GM21390 (cell line): ENCODE data around the gene FUBP3.

Source experiments
- ATAC-seq: cut with Tn5 transposase; IDR thresholded peaks from one replicate; pipeline ENCODE4 v1.9.1; 2021; ENCODE audit not compliant: unreplicated experiment

Gene FUBP3

DNA sequence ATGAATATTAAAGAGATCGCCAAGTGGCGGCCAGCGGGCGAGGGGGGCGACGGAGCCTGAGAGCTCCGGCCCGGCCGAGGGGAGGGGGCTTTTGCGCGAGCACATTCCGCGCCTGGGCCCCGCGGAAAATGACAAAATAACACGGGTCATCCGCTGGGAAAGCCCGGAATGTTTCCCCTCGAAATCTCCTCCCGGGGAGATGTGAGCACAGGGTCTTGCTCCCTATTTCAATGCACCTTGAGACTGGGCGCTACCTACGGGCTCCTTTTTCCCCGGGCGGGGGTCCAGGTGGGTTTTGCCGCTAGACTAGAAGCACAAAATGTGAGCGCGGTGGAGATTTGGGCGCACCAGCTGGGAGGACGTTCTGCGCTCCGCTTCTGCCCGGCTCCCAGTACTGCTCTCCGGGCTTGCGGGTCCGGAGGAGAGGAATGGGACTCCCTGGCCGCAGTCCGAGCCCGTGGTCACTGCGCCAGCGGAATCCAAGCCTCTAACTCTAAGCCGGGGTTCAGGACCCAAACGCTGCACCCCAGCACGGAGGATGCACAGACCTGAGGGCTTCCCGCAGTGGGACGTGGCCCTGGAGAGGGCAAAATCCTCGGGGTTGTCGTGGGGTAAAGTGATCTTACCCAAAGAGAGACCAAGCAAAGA, 82.2 kb downstream of the FUBP3 start:
- no peak for ATAC-seq

DNA sequence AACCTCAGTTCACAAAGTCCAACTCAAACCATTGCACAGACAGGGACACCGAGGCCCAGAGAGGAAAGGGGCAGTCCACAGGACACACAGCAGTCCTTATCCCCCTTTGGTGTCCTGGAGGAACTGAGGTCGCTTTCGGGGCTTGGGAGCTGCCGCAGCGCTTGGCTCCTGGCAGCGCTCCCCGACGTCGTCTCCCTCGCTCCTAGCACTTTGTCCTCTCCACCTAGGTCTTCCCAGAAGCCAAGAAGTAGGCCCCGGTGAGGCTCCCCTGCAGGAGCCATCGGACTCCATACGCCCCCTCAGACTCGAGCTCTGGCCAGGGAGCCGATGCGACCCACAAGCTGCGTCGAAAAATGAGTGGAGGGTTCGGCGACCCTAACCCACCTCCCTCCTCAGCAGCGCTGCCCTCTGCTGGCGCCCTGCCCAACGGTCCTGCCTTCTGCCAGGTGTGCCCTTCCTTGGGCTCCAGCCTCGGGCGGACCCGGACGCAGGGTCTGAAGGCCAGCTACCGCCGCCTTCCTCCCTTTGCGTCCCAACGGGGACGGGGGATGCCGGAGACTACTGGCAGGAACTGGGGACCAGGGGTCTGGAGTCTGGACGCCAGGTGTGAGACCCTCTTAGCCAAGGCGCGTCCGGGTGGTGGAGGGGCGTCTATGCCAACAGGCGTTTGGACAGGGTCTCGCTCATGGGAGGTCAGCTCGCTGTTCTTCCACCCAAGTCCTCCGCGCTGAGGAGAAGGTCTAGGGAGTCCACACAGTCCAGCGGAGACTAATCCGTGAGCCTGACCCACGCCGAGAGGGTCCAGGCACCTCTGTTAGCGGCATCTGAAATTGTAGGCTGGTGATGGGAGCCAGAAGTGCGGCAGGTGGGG, 83.0 kb downstream of the FUBP3 start:
- ATAC-seq, result no peak

DNA sequence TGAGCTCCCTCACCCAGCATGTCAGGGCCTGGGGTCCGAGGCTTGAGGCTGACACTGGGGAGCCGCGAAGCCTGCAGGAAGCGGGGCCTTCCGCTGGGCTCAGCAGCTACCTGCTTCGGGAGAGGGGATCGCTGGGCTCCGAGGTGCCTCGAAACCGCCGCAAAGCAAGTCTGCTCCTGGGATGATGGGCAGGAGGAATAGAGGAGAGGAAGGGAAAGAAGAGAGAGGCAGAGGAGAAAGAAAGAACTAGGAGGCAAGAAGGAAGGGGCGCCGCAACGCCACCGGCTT, 83.5 kb downstream of the FUBP3 start:
- ATAC-seq, result no peak

DNA sequence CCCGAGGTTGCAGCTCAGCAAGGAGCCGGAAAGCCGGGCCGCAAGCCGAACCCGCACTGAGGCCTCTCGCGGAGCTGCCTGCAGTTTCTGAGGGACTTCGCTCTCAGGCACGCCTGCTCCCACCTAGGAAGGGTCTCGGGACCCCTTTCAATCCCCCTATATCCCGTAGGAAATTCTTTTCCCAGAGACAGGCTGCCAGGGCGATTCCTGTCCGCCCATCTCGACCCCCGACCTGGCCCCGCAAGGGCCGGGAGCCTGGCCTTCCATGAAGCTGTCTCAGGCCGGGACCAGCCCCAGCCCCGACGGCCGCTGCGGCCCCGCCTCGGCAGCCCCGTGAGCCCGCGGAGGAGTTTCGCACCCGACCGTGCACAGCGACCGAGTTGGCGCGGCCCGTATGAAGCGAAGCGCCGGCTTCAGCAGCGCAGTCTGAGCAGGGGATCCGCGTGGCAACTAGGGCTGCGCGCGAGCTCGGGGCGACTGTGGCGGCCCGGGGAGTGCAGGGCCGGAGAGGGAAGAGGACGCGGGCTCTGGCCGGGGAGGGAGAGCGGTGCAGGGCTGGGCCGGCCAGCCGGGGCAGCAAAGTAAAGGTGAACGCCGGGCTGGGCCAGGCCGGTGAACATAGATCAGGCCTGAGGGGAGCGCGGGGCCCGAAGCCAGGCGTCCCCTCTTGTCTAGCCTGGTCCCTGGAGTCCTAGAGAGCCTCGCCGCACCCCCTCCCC, 84.0 kb downstream of the FUBP3 start:
- no peak for ATAC-seq

DNA sequence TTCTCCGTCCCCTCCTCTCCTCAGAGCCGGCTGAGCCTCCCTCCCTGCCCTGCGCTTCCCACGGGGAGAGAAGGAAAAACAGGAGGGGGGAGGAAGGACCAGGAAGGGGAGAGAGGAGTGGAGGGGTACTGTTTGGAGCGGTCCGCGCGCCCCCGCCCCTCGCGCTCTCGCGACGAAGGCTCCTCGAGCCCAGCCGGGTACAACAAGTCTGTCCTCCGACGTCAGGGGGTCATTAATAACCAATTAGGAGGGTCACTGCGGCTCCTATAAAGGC, 84.5 kb downstream of the FUBP3 start:
- ATAC-seq, result no peak

DNA sequence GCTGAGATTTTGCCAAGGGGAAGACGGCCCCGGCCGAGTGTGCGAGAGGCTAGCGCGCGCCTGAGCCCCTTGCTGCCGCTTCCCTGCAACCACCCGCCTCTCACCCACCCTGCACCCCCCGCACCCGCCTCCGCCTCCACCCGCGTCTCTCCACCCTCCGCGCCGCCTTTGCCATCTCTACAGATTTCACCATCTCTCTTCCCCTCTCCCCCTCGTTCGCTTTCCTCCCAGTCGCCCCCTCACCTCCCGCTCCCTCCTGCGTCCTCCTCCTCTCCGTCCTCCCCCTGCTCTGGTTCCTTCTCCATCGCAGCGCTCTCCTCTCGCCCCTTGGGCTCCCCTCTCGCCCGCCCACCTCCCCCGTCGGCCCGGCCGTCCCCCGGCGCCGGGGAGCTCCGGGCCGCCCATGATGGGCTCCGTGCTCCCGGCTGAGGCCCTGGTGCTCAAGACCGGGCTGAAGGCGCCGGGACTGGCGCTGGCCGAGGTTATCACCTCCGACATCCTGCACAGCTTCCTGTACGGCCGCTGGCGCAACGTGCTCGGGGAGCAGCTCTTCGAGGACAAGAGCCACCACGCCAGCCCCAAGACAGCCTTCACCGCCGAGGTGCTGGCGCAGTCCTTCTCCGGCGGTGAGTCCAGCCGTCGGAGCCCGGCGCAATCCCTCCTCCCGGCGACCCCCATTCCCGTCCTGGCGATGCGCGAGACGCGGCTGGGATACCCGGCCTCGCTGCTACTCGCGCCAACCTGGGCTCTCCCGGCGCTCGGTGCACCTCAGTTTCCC, 85.1 kb downstream of the FUBP3 start, which contains the start of gene PRDM12:
TSS of gene PRDM12 (plus strand) at position 344 of the 778 bp plus-strand sequence. CDS start at position 404, 60 bp downstream.
- no peak for ATAC-seq

DNA sequence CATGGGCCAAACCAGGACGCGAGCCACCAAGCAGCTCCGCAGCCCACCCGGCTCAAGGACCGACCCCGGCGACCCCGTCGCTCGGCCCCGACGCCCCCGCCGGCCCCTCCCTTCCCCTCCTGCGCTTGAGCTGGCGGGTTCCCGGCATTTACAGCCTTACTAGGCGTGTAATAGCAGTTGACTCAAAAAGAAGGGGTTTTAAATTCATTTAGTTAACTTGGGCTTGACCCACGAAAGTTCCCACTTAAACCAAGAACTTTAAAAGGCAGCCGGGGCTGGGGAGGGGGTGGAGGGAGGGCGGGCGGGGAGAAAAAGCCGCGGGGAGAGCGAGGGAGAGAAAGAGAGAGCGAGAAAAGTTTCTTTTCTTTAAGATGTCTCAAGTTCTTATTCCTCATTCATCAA, 85.7 kb downstream of the FUBP3 start:
- no peak for ATAC-seq

DNA sequence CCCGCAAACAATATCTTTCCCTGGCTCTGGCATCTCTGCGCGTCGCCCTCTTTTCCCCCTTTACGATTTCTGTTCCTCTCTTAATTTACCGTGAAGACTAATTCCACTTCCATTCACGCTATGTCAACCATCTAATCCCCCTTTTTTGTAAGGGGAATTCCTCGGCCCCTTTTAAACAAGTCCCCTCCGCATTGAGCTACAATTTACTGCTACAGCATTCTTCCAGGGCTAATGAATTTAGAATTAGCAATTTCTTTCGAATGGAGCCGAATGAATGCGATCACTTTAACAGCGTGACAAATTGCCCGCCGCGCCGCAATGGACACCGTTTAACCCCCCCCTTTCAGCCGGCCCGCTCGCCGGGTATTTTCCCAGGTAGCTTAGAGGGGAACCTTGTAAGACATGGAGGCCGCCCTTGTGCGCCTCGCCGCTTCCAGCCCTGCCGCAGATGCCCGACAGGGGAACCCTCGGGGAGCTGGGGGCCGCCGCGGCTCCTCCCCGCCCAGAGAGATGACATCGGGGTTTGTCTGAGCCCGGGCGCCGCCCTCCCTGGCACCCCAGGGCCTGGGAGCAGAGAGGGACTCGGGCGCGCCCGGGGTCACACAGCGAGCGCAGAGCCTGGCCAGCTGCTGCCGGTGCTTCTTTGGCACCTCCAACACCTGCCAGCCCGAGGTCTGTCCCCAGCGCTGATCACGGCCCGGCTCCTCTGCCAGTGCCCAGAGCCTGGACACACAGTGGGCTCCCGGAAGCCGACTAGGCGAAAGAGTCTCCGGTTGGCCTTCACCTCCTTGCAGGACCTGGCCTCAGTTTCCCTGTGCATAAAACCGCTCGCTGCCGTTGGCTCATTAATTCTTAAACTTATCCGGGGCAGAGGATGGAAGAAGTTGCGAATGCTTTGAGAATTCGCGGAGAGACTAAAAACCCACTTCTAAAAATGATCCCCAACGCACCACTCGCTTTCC, 86.3 kb downstream of the FUBP3 start:
- ATAC-seq, result no peak

DNA sequence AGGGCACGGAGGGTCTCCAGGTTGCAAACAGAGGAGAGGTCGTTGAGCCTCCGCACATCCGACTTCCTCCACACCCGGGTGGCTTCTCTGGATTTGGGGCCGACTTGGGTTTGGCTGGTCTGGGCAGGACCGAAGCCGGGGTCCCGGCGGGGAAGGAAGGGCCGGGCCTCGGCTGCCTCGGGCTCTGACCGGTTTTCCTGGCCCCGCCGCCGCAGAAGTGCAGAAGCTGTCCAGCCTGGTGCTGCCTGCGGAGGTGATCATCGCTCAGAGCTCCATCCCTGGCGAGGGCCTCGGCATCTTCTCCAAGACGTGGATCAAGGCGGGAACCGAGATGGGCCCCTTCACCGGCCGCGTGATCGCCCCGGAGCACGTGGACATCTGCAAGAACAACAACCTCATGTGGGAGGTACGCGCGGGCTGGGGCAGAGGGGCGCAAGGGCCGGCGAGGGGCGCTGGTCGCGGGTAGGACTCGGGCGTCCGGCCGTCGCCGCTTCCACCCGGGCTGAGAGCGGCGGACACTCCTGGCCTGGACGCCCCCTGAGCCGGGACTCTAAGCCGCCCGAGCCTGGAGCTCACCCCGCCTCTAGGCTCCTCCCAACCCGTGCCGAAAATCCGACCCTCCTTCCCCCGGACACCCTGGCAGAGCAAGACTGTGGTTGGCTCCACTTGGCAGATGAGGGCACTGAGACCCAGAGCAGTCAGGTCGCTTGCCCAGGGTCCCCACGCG, 87.2 kb downstream of the FUBP3 start:
- no peak for ATAC-seq

DNA sequence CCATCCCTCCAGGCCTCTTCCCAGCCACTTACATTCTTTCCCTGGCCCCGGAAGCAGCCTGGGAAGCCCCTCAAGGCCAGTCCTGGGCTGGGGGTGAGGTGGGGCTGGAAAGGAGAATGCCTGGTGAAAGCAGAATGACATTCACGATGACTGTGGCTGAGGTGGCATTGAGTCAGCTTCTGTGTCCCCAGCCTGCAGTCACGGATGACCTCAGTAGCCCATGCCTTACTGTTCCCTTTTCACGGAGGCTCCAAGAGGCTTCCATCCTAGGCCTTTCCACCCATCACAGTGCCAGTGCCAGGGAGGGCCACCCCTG, 87.7 kb downstream of the FUBP3 start:
- ATAC-seq, result no peak

DNA sequence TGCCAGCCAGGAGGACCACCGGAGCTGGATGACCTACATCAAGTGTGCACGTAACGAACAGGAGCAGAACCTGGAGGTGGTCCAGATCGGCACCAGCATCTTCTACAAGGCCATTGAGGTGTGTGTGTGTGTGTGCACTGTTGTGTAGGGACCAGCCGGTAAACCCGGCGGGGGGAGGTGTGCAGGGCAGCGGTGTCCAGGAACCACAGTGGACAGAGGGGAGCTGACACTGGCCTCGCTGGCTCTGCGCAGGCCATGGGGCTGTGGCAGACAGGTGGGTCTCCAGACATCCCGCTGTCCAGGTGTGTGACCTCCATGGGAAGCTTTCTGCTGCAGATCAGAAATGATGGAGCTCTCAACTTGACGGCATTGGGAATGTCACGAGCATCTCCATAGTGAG, 88.8 kb downstream of the FUBP3 start:
- ATAC-seq, result no peak

DNA sequence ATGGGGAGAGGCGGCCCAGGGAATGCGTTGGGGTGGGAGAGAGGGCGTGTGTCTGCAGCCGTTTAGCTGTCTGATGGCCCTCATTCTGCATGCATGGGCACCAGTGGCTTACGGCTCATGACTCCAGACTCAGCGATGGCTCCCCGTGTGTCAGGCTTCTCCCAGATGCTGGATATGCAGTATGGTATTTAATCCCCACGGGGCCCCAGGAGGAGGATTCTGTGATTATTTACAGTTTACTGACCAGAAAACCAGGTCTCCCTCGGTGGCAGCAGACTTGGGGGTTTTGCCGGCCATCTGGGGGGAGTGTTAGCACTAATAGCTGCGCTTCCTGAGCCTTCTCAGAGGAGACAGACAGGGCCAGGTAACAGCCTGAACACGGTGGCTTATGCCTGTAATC, 89.3 kb downstream of the FUBP3 start:
- ATAC-seq, result no peak

DNA sequence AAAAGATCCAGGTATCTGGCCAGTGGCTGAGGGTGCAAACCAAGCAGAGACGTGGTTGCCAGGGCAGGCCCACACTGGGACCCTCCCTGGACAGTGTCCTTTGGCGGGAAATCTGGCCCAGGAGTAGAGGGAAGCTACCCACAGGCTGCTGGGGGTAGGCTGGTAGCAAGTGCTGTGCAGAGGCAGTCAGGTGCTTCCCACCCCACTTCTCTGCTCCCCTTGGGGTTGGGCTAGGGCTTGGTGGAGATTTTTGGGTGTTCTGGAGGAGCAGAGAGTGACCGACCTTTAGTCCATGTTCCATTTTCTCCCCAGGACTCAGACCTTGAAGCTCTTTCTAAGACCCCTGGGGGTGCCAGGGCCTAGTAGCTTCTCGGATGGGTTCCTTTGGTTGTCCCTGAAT, 90.6 kb downstream of the FUBP3 start:
- ATAC-seq, result no peak

DNA sequence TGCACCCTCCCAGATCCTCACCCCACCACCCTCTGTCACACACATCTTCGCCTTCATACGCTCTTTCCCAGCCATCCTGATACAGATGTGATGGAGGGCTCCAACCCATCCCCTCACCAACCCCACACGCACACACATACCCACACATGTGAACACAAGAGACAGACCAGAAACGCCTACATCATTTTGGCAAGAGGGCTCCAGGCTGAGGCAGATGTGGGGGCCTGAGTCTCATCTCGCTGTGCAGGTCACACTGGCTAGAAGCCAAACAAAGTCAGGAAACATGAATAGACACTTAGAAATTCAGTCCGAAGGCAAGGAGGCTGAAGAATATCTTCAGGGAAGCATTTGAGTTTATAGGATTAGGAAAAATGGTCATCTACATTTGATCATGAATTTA, 91.3 kb downstream of the FUBP3 start:
- no peak for ATAC-seq

DNA sequence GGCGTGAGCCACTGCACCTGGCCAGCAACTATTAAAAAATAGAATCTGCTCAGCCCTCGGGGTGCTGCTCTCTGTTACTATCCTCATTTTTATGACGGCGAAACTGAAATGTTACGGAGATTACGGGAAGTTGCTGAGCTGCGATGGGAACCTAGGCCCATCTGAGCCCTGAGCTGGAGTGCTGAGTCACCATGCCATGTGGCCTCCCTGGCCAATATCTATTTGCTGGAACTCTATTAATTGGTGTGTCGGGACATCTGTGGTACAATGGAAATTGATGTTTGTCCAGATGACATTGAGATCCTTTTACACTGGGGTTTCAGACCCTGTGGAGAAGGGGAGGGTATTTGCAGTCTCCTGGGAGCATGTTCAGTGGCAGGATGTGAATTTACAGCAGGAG, 93.1 kb downstream of the FUBP3 start:
- no peak for ATAC-seq

DNA sequence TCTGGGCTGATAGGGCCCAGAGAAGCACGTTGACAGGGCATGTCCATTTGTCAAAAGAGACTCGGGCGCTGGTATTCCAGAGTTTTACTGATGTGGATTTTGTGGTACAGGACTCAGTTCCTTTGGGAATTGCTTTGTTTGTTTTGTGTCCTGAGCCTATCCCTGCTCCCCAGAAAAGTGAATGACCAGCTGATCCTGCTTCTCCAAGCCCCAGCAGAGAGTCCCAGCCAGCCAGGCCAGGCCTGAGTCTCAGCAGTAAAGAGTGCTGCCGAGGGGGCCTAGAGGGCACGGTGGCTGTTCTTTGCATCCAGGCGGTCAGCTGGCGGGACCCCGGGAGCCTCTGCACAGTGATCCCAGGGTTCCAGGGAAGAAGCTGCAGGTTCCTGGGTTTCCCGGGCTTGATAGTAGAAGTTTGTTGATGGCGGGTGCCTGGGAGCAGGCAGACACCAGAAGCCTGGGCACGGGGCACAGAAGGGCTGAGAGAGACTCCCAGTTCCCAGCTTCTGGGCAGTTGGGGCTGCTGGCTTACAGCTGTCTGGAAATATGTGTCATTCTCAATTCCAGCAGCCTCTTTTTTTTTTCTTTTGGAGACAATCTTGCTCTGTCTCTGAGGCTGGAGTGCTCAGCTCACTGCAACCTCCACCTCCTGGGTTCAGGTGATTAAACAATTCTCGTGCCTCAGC, 93.7 kb downstream of the FUBP3 start:
- ATAC-seq, result no peak

DNA sequence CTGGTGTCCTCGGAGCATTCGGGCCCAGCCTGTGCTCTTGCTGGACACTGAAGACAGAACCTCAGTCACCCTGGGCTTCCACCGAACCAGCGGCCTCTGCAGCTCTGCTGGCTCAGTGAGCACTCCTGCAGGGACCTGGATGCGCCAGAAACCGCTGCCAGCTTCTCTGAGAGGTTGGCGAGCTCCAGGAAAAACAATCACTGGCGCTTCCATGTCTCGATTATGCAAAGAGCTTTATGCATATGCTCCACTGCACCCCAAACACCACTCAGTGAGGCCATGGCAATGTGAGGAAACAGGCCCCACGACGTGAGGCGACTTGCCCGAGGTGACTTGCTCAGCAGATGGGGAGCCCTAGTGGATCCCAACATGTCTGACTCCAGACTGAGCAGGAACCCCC, 96.0 kb downstream of the FUBP3 start:
- ATAC-seq, result no peak

DNA sequence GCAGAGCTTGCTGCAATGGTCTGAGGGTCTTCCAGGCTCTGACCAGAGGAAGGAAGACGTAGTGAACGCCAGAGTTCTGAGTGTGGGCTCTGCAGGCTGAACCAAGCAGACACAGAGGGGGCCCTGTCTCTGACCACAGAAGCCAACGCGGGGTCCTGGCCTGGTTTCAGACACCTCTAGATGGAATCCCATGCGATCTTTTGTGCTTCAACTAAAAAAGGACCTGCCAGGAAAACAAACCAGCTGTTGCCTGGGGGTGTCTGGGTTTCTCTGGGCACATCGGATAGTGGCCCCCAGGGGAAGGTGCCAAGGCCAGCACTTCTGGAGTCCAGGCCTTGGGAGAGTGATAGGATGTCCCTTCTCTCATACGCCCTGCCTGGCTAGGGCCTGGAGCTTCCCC, 97.9 kb downstream of the FUBP3 start:
- ATAC-seq, result no peak
